SKM-1 treated with dmso at 0.1 percent for 144 hours (cell line): ENCODE results near the gene NDST1.
A peak's percentile ranks its signal among the peaks of the same experiment; 100 is the strongest.

ENCODE experiments used
- DNase-seq: peaks from one replicate; lab custom pipeline; 2025; ENCODE audit not compliant: unreplicated experiment; lab: John Stamatoyannopoulos, UW

Gene NDST1

DNA sequence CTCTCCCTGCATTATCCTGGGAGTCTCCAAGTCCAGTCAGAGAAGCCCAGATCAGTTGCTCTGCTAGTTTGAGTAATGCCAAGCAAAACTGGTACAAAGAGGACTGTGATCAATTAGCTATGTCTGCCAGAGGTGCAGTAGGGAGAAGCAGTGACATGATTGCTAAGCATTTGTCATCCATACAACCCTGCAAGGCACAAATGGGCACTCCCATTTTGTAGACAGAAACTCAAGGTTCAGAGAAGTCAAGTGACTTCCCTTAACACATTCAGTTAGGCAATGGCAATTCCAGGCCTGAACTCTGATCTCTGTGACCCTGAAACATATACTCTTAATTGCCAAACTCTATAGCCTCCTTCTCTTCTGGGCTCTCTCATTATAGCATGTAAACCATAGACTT lies 34.0 kb downstream of the NDST1 start:
- no peak for DNase-seq

DNA sequence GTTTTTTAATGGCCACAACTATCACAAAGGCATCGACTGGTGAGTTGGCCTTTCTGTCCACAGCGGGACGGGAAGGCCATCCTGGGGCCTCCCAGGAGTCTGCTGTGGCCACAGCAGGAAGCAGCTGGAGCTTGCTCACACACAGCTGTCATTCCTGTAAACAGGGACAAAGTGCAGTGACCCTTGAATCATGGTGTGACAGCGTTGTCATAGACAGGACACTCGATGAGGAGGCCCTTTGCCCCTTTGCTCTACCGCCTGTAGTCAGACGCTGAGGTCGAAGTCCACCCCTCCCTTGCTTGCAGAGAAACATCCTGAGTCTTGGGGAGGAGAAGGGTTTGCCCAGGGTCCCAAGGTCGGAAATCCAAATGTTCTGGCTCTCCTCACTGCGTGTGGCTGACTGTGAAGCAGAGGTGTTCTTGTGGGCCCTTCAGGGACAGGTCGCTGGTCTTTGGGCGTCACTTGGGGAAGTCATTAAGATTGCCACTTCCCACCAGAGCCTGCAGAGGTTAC lies 35.1 kb downstream of the NDST1 start:
- no peak for DNase-seq

DNA sequence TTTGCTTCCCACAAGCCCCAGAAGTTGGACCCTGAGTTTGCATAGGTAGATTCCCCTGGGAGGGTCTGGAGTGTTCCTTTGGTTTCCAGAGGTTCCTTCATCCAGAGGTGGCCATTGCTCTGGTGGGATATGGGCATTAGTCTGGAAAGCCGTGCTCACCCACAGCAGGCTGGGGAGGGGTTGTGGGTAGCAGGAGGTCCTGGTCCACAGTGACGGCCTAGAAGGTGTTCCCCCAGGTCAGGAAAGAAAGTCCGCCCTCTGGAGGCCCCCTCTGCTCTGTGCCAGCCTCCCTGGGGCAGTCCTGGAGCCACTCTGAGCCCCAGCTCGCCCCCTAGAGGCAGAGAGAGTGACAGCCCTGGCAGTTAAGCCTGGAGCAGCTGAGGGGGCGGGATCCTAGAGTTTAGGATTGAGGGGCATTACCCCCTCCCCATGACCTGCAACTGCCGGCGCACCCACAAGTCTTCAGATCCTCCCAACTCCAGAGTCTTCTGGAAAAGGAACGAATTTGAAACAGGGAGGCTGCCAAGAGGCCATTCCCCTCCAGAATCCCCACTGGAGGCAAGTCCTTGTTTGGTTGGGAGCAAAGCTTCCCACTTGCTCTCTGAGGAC lies 36.8 kb downstream of the NDST1 start:
- DNase-seq, result peak; percentile 79

DNA sequence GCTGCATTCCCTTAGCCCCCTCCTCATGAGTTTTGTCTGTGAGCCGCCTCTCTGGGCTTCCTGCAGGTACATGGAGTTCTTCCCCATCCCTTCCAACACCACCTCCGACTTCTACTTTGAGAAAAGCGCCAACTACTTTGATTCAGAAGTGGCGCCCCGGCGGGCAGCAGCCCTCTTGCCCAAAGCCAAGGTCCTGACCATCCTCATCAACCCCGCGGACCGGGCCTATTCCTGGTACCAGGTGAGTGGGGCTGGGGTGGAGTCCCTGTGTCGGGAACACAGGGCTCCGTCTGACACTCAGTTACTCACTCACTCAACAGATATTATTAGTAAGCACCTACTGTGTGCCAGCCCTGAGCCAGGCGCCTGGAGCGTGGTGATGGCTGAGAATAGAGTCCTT lies 37.3 kb downstream of the NDST1 start:
- no peak for DNase-seq

DNA sequence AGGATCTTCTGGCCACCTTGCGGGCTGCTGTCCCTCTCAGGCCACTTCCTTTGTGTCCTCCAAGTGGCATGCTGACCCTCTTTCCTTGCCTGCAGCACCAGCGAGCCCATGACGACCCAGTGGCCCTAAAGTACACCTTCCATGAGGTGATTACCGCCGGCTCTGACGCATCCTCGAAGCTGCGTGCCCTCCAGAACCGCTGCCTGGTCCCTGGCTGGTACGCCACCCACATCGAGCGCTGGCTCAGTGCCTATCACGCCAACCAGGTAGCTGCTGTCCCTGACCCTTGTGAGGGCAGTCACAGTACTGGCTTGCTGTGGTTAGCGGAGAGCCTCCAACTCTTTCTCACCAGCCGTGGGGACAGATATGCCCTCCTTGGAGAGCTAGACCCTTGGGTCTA lies 40.2 kb downstream of the NDST1 start:
- DNase-seq, result no peak

DNA sequence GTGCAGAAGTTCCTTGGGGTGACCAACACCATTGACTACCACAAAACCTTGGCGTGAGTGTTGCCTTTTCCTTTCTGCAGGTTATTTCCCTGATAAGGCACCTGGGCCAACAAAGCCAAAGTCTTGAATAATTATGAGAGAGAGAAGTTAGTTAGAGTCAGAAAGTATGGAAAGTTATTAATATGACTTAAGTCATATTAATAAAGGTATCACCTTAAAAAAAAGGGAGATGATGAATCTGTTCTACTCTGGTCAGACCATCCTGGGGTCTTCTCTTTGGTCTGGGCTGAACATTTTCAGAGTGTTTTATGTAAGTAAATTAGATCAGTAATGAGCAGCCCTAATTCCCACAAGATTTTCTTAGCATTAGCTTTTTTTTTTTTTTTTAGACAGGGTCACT lies 41.8 kb downstream of the NDST1 start:
- DNase-seq, result no peak

DNA sequence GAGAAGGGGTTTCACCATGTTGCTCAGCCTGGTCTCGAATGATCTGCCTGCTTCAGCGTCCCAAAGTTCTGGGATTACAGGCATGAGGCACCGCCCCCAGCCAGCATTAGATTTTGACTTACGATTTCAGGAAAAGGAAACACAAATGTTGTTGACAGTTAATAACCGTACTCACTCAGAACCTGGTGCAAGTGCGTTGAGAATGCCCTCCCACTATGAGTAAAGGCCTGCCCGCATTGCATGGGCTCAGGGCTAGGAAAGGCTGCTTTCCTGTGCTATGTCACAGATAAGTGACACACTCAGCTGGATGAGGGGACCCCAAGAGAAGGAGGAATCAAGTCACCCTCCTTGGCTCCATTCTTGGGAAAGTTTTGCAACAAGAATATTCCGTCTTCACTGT lies 42.4 kb downstream of the NDST1 start:
- DNase-seq, result no peak

DNA sequence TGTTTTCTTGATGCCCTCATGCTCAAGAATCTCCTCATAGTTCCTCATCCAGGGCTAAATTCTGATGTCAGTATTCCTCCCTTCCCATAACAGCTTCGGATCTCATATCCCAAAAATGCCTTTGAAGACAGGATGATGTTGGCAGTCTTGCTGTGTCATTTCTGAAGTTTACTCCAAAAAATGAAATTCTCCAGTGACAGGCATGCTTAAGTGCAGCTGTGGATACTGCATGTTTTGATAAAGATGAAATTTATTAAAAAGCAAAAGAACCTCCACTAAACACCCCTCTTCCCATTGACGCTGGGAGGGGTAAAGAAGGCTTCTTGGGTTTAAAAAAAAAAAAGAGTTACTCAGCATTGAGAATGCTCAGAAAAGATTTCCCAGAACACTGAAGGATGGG lies 43.1 kb downstream of the NDST1 start:
- no peak for DNase-seq

DNA sequence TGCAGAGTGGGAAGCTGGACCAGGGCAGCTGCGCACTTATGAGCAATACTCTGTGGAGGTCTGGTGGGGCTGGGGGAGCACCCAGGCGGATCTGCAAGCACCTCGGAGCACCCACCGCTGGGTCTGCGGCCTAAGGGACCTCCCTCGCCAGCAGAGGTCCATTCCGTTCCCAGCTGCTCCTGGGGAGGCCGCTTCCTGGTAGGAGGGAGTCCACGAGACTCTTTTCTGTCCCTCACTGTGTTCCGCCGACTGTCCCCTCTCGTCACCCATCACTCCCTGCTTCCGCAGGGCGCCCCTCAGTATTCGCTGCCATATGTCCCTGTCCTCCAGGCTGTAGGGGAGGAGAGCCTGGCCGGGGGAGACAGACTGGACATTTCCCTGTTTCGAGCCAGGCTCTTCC lies 45.5 kb downstream of the NDST1 start:
- no peak for DNase-seq

DNA sequence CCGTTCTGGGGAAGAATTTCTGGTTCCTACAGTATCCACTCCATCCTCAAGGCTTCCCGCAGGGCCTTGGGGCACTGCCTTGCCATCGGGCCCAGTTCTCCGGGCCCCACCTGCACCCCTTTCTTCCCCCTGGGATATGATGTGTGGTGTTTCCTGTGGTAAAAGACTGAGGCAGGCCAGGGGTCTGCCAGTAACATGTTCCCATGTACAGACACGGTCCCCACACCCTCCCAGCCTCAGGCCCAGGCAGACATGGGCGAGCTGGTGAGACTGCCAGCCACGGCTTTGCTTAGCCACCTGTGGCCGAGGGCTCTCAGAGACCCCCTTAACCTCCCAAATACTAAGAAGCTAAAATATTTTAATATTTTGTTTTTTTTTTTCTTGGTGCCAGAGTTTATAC lies 46.0 kb downstream of the NDST1 start:
- no peak for DNase-seq

DNA sequence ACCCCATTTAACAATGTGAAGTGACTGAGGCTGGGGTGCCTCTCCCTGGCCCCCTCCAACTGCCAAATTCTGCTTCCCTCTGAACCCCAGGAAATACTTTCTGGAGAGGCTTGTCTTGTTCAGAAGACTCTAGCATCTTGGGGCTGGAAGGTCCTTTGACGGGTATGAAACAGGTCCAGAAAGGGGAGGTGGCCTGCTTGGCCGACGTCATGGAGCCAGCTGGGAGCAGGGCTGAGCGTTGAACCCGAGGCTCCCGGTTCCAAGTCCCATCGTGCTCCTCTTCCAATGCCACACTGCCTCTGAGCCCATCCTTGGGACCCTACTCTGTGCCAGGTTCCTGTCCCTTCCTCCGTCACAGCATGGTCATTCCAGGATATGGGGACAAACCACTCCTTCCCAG lies 46.9 kb downstream of the NDST1 start:
- no peak for DNase-seq

DNA sequence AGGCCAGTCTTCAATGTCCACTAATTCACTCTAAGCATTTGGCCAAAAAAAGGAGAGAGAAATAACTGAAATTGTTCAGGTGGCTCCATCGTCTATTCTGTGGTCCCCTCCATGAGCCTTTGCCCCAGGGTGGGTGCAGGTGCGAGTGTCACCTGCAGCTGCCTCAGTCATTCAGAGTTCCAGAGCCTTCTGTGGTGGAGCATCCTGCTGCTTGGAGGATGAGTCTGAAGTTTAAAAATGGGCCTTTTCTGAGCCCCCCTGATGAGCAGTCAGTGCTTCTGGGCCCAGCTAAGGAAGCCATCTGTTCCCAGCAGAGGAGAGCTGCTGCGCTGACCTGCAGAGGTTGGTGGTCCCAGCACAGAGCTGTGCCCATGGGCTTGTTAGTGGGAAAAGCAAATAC lies 48.2 kb downstream of the NDST1 start:
- no peak for DNase-seq

DNA sequence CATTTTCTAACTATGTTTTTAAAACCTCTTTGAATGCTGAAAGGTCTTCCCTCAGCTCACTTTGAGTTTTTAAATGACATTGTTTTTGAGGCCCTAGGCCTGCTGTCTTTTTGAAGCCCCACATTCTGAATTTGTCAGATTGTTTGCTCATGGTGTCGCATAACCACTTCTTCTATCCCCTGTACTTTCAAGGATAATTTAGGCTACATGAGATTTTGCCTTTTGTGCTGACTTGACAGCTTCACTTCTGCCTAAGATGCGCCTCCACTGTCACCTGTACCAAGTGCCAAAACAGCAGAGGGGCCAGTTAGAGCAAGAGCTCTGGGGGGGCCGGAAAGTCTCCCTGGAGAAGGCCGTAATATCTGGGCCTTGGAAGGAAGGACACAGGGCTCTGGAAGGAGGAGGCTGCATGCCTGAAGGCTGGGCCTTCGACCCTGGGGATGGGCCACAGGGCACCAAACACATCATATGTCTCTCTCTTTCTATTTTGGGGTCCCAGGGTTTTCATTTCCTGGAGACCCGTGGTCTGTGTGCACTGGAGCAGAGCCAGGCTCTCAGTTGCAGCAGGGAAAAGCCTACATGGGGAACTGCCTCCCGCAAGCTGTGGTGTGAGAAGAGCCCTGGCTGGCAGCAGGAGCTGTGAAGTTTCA lies 49.1 kb downstream of the NDST1 start:
- no peak for DNase-seq

DNA sequence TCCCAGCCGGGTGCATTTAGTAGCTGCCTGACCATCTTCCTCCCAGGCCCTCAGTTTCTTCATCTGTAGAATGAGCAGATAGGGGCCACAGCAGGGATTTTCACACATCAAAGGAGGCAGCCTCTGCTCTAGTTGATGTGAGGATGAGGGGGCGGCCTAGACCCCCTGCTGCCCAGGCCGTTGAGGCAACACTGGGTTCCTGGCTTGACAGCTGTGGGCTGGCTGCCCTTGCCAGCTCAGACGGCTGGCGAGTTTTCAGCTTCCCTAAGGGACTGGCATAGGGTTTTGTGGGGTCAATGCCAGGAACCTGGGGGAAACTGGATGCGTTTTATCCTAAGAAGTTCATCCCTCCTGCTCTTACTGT lies 49.6 kb downstream of the NDST1 start:
- no peak for DNase-seq

DNA sequence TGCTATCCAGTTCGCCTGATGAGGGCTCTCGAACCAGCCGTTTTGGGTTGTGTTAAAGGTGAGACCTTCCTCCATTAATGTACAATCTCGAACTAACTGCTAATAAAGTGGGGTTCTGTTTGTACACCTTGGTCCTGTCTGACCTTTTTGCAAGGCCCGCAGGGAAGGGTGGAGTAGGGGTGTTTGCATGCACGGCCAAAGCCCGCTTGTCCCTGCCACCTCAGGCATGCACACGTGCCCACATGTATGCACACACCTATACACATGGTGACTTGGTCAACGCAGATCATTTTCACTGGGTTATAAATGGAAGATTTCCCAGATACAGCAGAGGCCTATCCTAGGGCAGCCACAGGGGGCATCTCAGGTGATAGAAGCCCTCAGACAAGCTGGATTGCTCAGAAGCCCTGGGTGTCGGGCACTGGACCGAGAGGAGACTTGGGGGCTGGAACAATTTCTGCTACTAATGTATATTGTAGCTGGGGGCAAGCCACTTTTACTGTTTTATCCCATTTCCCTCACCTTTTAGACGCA lies 50.2 kb downstream of the NDST1 start:
- no peak for DNase-seq

DNA sequence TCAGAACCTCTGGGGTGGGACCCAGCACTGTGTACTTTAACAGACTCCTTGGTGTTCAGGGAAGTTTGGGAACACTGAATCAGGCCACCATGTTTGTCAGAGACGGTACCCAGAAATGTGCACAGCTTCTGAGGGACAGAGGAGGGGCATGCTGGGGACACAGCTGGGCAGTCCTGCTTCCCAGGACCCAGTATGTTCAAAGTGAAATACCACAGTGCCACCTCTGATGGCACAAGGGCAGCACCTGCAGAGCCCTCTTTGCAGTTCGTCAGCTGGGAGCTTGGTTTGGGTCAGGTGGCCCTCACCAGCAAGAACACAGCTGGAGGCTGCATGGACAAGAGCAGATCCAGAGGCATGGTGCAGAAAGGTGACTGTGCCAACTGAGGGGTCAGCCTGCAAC lies 51.2 kb downstream of the NDST1 start:
- DNase-seq, result no peak

DNA sequence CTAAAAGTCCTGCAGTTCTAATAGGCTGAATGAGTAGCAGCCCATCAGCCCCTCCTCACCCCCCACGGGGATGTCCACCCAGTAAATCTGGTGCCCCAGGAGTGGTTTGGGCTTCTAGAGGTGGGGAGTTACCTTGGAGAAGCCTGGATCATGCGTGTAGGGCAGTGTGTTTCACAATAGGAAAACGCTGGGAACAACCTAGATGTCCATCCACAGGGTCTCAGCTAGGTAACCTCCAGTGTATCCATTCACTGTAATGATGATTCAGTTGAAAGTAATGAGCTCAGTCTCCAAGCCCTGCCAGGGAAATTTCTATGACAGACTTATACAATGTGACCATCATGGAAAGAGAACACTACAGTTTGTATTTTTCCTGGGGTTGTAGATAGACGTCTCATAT lies 51.8 kb downstream of the NDST1 start:
- no peak for DNase-seq

DNA sequence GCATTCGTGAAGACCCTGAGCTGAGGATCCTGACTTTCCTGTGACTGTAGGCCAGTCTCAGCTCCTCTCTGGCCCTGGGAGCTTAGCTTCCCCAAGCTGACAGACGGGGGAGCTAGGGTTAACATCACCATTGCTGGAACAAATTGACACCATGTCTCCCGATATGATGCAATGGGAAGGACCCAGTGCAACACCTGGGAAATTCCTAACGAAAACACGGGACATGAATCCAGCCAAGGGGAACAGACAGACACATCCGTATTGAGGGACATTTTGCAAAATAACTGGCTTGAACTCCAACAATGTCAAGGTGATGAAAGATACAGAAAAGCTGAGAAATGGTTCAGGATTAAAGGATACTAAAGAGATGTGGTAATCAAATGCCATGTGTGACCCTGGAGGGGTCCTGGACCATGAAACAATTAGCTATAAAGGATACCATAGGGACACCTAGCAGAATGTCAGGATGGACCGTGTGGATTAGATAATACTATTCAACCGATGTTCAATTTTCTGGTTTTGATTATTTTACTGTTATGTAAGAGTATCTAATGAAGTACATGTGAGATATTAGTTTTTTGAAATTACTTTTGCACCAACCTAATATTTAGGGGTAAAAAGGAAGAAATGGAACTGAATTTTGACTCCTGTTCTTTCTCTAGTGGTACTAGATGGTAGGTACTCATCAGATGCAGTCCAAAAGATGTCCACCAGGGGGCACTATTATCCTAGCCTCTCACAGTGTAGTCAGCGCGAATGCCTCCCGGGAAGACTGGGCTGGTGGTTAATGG lies 52.7 kb downstream of the NDST1 start:
- peak; percentile 59 for DNase-seq

DNA sequence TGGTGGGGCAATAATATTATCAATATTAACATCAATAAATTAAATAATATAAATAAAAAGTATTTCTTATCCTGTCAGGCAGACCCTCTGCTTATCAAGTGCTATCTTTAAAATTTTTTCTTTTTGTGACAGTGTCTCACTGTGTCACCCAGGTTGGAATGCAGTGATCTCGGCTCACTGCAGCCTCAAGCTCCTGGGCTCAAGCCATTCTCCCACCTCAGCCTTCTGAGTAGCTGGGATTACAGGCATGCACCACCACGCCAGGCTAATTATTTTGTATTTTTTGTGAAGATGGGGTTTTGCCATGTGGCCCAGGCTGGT lies 53.2 kb downstream of the NDST1 start:
- no peak for DNase-seq

DNA sequence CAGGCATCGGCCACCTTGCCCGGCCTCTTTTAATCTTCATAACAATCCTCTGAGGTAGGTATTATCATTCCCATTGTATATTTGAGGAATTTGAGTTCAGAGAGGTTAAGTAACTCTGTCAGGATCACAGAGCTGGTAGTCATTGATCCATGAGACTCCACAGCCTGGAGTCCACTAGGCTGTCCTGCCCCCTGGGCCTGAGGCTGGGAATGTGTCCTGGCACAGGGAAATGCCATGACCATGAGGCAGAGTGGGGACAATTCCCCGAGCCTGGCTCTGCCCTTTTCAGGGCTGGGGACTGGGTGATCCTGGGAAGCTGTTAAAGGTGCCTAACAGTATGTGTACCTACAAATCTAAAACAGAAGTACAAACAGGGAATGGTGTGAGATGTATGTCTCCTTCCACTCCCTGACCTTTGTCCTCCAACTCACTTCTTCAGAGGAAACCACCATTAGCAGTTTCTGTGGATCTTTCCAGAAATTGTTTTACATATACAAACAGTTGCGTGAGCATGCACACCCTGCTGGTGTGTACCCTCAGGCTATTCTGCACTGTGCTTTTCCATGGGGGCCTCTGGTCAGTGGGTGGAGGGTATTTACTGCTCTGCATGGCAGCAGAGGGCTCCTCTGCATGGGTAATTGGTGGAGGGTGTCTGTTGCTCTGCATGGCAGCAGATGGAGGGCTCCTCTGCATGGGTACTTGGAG lies 53.8 kb downstream of the NDST1 start:
- no peak for DNase-seq

DNA sequence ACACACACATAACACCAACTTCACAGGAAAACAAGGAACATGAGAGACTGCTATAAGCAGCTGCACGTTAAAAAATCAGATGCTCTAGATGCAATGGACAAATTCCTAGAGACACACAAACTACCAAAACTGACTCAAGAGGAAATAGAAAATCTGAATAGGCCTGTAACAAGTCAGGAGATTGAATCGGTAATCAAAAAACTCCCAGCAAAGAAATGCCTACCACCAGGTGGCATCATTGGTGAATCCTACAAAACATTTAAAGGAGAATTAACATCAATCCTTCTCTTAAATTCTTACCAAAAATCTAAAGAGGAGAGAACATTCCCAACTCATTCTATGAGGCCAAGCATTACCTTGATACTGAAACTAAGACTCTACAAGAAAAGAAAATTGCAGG lies 54.9 kb downstream of the NDST1 start:
- DNase-seq, result peak; percentile 43

DNA sequence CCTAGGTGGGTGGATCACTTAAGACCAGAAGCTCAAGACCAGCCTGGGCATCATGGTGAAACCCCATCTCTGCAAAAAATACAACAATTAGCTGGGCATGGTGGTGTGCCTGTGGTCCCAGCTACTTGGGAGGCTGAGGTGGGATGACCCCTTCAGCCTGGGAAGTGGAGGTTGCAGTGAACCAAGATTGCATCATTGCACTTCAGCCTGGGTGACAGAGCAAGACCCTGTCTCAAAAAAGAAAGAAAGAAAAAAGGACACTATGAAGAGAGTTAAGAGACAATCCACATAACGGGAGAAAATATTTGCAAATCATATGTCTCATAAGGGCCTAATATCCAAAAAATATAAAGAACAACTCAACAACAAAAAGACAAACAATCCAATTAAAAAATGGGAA lies 57.9 kb downstream of the NDST1 start:
- DNase-seq, result no peak
